ENCODE data around the gene HNMT.

- TF ChIP-seq, protein P1, sequence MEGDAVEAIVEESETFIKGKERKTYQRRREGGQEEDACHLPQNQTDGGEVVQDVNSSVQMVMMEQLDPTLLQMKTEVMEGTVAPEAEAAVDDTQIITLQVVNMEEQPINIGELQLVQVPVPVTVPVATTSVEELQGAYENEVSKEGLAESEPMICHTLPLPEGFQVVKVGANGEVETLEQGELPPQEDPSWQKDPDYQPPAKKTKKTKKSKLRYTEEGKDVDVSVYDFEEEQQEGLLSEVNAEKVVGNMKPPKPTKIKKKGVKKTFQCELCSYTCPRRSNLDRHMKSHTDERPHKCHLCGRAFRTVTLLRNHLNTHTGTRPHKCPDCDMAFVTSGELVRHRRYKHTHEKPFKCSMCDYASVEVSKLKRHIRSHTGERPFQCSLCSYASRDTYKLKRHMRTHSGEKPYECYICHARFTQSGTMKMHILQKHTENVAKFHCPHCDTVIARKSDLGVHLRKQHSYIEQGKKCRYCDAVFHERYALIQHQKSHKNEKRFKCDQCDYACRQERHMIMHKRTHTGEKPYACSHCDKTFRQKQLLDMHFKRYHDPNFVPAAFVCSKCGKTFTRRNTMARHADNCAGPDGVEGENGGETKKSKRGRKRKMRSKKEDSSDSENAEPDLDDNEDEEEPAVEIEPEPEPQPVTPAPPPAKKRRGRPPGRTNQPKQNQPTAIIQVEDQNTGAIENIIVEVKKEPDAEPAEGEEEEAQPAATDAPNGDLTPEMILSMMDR (IDR thresholded peaks at IDR 0.05) = no peak
- TF ChIP-seq EZH2 (IDR thresholded peaks at IDR 0.05; ENCODE audit: borderline replicate concordance, insufficient read depth, low read depth, low read length, poor library complexity, severe bottlenecking) = no peak
Observed at GRCh38 chr2:137925599-137925998, 38.7 kb upstream of the HNMT start.

Data from B cell (primary cell).